Loucy (cell line): Measurements from ENCODE around the gene APOL4.
"Not testable (repeated sequence)": the region's sequence is repeated elsewhere in the genome, so short reads cannot be mapped to it uniquely, and the experiment has no call there.

Source experiments
- H2AFZ ChIP-seq: fragments of 200-600 bp; sonication (generic); 2 replicates; pipeline ENCODE4 v1.6.0; 2016; ENCODE audit warnings: antibody characterized with exemption, mild to moderate bottlenecking, low read length, moderate library complexity
- H3F3A ChIP-seq: fragments of 200-600 bp; 2 replicates; pipeline ENCODE4 v1.6.0; 2016; ENCODE audit warnings: antibody characterized with exemption, low read depth, mild to moderate bottlenecking
- H3K27me3 ChIP-seq: fragments of 200-600 bp; sonication (generic); 2 replicates; pipeline ENCODE4 v1.6.1; 2014; ENCODE audit warnings: low read length, mild to moderate bottlenecking; ENCODE audit not compliant: insufficient read depth, poor library complexity, severe bottlenecking
- H3K36me3 ChIP-seq: fragments of 200-600 bp; sonication (generic); 2 replicates; pipeline ENCODE4 v1.6.1; 2016; ENCODE audit warnings: low read length; ENCODE audit not compliant: insufficient read depth
- H3K4me1 ChIP-seq: fragments of 200-600 bp; sonication (generic); 2 replicates; pipeline ENCODE4 v1.5.1; 2014; ENCODE audit warnings: low read length, mild to moderate bottlenecking; ENCODE audit not compliant: insufficient read depth, poor library complexity, severe bottlenecking
- H3K4me2 ChIP-seq: fragments of 200-600 bp; sonication (generic); 2 replicates; pipeline ENCODE4 v1.6.0; 2014; ENCODE audit warnings: antibody characterized with exemption, low read length, low read depth, mild to moderate bottlenecking; ENCODE audit not compliant: poor library complexity, severe bottlenecking
- H3K4me3 ChIP-seq: fragments of 200-600 bp; sonication (generic); 2 replicates; pipeline ENCODE4 v1.5.1; 2014; ENCODE audit warnings: low read length, mild to moderate bottlenecking, mixed read lengths; ENCODE audit not compliant: poor library complexity, severe bottlenecking
- H3K79me2 ChIP-seq: fragments of 200-600 bp; sonication (generic); 2 replicates; pipeline ENCODE4 v1.6.1; 2014; ENCODE audit warnings: low read length; ENCODE audit not compliant: insufficient read depth
- H3K9ac ChIP-seq: fragments of 200-600 bp; sonication (generic); 2 replicates; pipeline ENCODE4 v1.6.0; 2014; ENCODE audit warnings: mild to moderate bottlenecking, low read depth, low read length, moderate library complexity; ENCODE audit not compliant: poor library complexity, severe bottlenecking
- H3K9me2 ChIP-seq: fragments of 200-600 bp; sonication (generic); replicated peaks from 2 replicates; pipeline ENCODE4 v1.6.1; 2016; ENCODE audit warnings: low read depth, low read length, mixed read lengths
- H3K9me3 ChIP-seq: fragments of 200-600 bp; sonication (generic); 2 replicates; pipeline ENCODE4 v1.6.1; 2014; ENCODE audit warnings: mild to moderate bottlenecking, antibody characterized with exemption, low read length, low read depth; ENCODE audit not compliant: insufficient read depth
- H4K20me1 ChIP-seq: fragments of 200-600 bp; sonication (generic); 2 replicates; pipeline ENCODE4 v1.6.0; 2014; ENCODE audit warnings: antibody characterized with exemption, low read length, mild to moderate bottlenecking; ENCODE audit not compliant: insufficient read depth, poor library complexity, severe bottlenecking
- EZH2phosphoT487 ChIP-seq: fragments of 200-600 bp; IDR thresholded peaks from 2 replicates; pipeline ENCODE4 v1.6.1; 2018; ENCODE audit warnings: antibody characterized with exemption, mild to moderate bottlenecking, moderate library complexity, borderline replicate concordance
- TF ChIP-seq, protein P1 (sequence below): fragments of 200-600 bp; sonication (generic); conservative IDR thresholded peaks from 2 replicates; pipeline ENCODE4 v1.5.1; 2014; ENCODE audit warnings: mild to moderate bottlenecking, antibody characterized with exemption, low read length

APOL4 gene

DNA sequence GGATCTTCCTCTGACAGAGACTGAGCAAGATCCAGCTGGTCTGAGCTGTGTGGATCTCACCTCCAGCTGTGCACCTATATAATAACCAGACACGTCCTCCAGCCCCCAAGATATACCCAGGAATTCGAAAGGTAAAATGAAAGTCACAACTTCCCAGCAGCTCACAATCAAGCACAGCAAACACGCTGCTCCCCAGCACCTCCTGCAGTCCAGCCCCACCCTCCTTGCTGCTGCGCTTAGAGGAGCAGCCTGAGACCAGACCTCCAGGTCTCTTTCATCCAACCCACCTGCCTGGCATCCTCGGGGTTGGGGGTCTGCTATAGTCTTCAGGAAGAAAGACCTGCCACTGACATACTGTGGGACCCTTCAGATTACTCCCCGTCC lies 3.0 kb upstream of the APOL4 start:
- H3K79me2 ChIP-seq, result no peaks in the 10 kb centered on the region
- H3K9me2 ChIP-seq, result no peaks in the 10 kb centered on the region
- H3K4me3 ChIP-seq, result no peak overlapping the region
- no peaks in the 10 kb centered on the region for H3K27me3 ChIP-seq
- H2AFZ ChIP-seq, result no peak overlapping the region
- no peaks in the 10 kb centered on the region for H4K20me1 ChIP-seq
- H3K9ac ChIP-seq, result no peak overlapping the region
- 0 out of 2 replicates have a peak, but pooled peaks cover 8% of the 10 kb centered on the region for H3K9me3 ChIP-seq
- TF ChIP-seq, protein P1, sequence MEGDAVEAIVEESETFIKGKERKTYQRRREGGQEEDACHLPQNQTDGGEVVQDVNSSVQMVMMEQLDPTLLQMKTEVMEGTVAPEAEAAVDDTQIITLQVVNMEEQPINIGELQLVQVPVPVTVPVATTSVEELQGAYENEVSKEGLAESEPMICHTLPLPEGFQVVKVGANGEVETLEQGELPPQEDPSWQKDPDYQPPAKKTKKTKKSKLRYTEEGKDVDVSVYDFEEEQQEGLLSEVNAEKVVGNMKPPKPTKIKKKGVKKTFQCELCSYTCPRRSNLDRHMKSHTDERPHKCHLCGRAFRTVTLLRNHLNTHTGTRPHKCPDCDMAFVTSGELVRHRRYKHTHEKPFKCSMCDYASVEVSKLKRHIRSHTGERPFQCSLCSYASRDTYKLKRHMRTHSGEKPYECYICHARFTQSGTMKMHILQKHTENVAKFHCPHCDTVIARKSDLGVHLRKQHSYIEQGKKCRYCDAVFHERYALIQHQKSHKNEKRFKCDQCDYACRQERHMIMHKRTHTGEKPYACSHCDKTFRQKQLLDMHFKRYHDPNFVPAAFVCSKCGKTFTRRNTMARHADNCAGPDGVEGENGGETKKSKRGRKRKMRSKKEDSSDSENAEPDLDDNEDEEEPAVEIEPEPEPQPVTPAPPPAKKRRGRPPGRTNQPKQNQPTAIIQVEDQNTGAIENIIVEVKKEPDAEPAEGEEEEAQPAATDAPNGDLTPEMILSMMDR, result 0 out of 2 replicates have a peak, but pooled peaks have one; percentile 10
- no peak for TF ChIP-seq EZH2phosphoT487
- no peaks in the 10 kb centered on the region for H3F3A ChIP-seq
- no peak overlapping the region for H3K4me2 ChIP-seq
- H3K4me1 ChIP-seq, result no peaks in the 10 kb centered on the region
- H3K36me3 ChIP-seq, result no peaks in the 10 kb centered on the region

DNA sequence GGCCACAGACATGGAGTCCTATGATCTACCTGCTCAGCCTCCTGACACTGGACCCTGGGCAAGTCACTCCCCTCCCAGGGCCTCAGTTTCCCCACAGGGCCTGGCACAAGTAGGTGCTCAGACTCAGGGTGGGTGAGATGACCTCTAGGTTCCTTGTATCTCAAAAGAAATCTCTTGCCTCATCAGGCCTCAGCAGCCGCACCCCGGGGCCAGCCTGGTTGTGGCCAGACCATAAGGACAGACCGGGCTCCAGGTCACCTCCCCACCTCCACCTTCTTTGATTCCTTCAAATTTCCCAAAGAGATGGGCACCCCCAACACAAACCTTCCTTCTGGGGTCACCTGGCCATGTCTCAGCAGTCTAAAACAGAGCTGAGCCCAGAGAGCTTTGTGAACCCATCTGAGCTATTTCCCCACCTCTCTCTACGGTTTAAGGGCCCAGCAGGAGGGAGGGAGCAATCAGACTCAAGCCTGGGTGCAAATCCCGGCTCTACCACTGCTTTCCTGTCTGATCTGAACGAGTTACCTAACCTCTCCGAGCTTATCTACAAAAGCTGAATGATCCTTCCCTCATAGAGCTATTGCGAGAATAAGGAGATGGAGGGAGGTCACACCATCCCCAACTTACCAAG lies 2.5 kb upstream of the APOL4 start:
- H3K4me2 ChIP-seq, result no peak overlapping the region
- TF ChIP-seq EZH2phosphoT487, result no peak
- TF ChIP-seq, protein P1, result no peak
- H3K4me1 ChIP-seq, result no peaks in the 10 kb centered on the region
- no peaks in the 10 kb centered on the region for H3K9me2 ChIP-seq
- H3K36me3 ChIP-seq, result no peaks in the 10 kb centered on the region
- no peak overlapping the region for H3K9ac ChIP-seq
- H3K79me2 ChIP-seq, result no peaks in the 10 kb centered on the region
- H3K4me3 ChIP-seq, result no peak overlapping the region
- H4K20me1 ChIP-seq, result no peaks in the 10 kb centered on the region
- no peak overlapping the region for H2AFZ ChIP-seq
- H3K27me3 ChIP-seq, result no peaks in the 10 kb centered on the region
- H3F3A ChIP-seq, result no peaks in the 10 kb centered on the region
- 0 out of 2 replicates have a peak, but pooled peaks cover 4% of the 10 kb centered on the region for H3K9me3 ChIP-seq

DNA sequence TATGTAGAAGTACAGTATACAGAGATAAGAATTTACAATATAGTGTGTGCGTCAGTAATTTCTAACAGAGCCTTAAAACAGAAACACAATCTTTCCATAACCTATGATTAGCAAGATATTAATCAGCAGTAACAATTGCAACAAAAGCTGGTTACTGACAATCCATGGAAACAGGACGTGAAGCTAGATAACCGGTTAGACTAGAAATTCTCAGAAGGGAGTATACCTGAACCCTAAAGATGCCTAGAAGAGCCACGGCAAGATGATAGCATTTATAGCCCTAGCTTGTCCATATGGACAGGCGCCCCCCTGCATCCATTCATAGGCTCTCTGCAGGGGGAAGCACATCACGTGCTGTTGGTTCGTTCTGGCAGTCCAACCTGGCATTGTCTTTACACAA lies 1.8 kb upstream of the APOL4 start:
- H3K36me3 ChIP-seq, H3K4me1 ChIP-seq: not testable (repeated sequence)

DNA sequence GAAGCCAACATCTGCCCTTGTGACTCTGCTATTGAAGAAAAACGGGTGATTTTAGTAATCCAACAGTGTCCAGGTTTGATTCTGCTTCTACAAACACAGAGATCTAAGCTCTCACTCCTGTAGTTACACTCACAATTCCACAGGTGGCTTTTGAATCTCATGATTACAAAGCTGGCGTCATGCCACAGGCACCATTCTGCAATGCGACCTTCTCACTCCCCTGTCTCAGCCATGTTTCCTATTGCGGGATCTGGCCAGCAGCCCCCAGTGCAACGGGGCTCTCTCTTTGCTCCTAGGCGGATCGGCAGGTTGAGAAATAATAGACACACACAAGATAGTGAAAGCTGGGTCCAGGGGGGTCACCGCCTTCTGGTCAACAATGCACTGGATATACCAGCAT lies 1.3 kb upstream of the APOL4 start:
- not testable (repeated sequence) for H3K27me3 ChIP-seq, H3K79me2 ChIP-seq, H3F3A ChIP-seq, H2AFZ ChIP-seq, H3K4me2 ChIP-seq, H3K36me3 ChIP-seq, H3K4me1 ChIP-seq, H4K20me1 ChIP-seq, H3K4me3 ChIP-seq, H3K9me2 ChIP-seq, H3K9ac ChIP-seq, H3K9me3 ChIP-seq

More for the DNA sequence above, 1.8 kb upstream of the APOL4 start:
- H3K27me3 ChIP-seq, H3K4me2 ChIP-seq, H3K4me3 ChIP-seq, H4K20me1 ChIP-seq, H3K9me2 ChIP-seq, H3K9me3 ChIP-seq, H3F3A ChIP-seq, H3K79me2 ChIP-seq, H2AFZ ChIP-seq, H3K9ac ChIP-seq: not testable (repeated sequence)

DNA sequence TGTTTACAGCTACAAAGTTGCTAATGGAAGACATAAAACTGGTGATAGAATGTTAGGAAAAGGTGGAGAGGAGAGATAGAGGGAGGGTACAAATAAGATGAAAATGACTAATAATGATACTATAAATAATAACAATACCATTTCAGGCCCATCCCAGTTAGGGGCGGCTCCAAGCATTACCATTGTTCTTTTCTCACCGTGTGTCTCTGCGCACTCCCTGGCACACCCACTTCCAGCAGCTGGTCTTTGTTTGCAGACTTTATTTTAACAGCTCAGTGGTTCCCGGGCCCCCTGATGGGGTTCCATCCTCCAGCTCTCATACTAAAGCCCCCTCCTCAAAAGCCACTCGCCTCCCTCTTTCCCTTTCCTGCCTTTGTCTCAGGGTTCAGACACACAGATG lies 584 bp downstream of the APOL4 start:
- not testable (repeated sequence) for H3K36me3 ChIP-seq, H2AFZ ChIP-seq, H3K9ac ChIP-seq, H3K4me3 ChIP-seq, H3K79me2 ChIP-seq, H3K27me3 ChIP-seq, H4K20me1 ChIP-seq, H3K9me3 ChIP-seq, H3K4me2 ChIP-seq, H3F3A ChIP-seq, H3K9me2 ChIP-seq
- H3K4me1 ChIP-seq, result peaks cover 15% of the 10 kb centered on the region
